IPS DF 6.9 (cell line): Measurements from ENCODE around the gene RTL9.
"Not testable (repeated sequence)": the region's sequence is repeated elsewhere in the genome, so short reads cannot be mapped to it uniquely, and the experiment has no call there.

Source experiments
- DNase-seq: peaks from one replicate; pipeline ENCODE4 v3.0.0-alpha.2; 2013; ENCODE audit warnings: low read depth, low spot score
- H3K27ac ChIP-seq: one replicate; pipeline ENCODE4 v1.5.1; 2013; ENCODE audit warnings: low read length, control low read depth
- H3K27me3 ChIP-seq: 2 replicates; pipeline ENCODE4 v1.6.1; 2013; ENCODE audit warnings: mild to moderate bottlenecking, low read length; ENCODE audit not compliant: control insufficient read depth, insufficient read depth
- H3K36me3 ChIP-seq: 2 replicates; pipeline ENCODE4 v1.6.1; 2013; ENCODE audit warnings: low read length; ENCODE audit not compliant: control insufficient read depth, insufficient read depth
- H3K4me1 ChIP-seq: 2 replicates; pipeline ENCODE4 v1.6.1; 2013; ENCODE audit warnings: low read length; ENCODE audit not compliant: control insufficient read depth, insufficient read depth
- H3K4me3 ChIP-seq: 2 replicates; pipeline ENCODE4 v1.5.1; 2013; ENCODE audit warnings: mild to moderate bottlenecking, low read length
- H3K9me3 ChIP-seq: 2 replicates; pipeline ENCODE4 v1.6.1; 2013; ENCODE audit warnings: low read length, inconsistent platforms; ENCODE audit not compliant: control insufficient read depth, insufficient read depth
- WGBS: extraction: QIAGEN DNeasy Blood & Tissue Kit; methylation state at CpG from one replicate; pipeline ENCODE4 v1.1.7; 2013; ENCODE audit warnings: mixed read lengths, missing lambda C conversion rate; ENCODE audit not compliant: insufficient read length, insufficient coverage; 5-methylcytosine and 5-hydroxymethylcytosine counted together

Gene RTL9

DNA sequence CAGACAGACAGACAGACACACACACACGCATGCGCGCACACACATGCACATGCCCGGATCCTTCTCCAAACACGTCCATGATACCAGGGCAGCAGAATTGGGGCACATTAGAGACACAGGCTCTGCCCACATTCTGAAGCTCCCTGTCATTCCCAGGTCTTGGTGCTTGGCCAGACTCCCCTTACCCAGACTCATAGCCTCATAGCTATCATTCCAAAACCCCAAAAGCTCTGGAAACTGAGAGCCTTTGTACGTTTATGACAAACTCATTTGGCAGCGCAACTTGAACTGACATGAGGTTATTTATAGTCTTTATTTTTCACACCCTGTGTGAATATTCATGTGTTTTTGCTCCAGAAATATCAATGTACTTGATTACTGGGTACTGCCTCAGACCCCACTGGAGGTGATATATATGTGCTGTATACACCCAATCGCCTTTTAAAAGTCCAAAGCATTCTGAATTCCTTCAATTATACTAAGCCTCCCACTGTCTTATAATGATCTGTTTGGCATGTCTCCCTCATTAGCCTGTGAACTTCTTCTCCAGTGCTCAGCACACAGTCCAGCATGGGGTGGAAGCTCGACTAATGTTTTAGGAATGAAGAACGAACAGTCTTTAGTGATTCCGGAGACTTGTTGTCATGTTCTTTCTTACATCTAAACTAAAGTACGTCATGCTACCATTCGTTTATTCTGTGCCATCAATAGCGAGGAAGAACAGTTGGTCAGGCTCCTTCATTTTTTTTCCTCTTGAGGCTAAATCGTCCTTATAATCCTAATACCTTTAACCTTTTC is 45.0 kb downstream of the RTL9 start:
- DNase-seq: no peak
- no peaks in the 10 kb centered on the region for H3K36me3 ChIP-seq
- H3K27ac ChIP-seq: no peak overlapping the region
- H3K27me3 ChIP-seq: no peaks in the 10 kb centered on the region
- no peaks in the 10 kb centered on the region for H3K9me3 ChIP-seq
- no peaks in the 10 kb centered on the region for H3K4me1 ChIP-seq
- no peak overlapping the region for H3K4me3 ChIP-seq
- 100% methylated on average over 1 of the region's 15 CpGs for WGBS

DNA sequence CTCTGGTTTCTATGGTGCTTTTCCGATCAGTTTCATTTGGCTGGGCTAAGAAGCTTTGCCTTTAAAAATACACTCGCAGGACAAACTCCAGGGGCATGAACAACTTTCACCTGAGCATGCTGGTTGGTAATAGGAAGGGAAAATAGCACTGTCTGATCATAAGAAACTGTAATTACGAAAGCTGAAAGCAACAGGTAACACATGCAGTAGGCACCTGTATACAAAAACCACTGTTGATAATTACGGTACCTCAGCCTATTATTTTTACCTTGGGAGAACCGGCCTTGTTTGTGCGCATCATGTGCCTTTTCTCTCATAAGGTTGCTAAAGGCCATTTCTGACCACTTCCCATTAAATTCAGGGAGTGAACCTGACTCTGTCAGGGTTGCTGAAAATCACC is 45.7 kb downstream of the RTL9 start:
- Histone ChIP-seq H3K4me3 (no peak overlapping the region), H3K4me1 (no peaks in the 10 kb centered on the region), H3K27me3 (no peaks in the 10 kb centered on the region), H3K36me3 (no peaks in the 10 kb centered on the region), H3K27ac (no peak overlapping the region), H3K9me3 (no peaks in the 10 kb centered on the region)
- WGBS: no CpG with 5 or more reads among the region's 6 CpGs
- no peak for DNase-seq

DNA sequence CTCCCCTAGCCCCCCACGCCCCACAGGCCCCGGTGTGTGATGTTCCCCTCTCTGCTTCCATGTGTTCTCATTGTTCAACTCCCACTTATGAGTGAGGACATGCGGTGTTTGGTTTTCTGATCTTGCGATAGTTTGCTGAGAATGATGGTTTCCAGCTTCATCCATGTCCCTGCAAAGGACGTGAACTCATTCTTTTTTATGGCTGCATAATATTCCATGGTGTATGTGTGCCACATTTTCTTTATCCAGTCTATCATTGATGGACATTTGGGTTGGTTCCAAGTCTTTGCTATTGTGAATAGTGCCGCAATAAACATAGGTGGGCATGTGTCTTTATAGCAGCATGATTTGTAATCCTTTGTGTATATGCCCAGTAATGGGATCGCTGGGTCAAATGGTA is 47.6 kb downstream of the RTL9 start:
- not testable (repeated sequence) for H3K36me3 ChIP-seq, H3K4me1 ChIP-seq, DNase-seq, H3K27me3 ChIP-seq, H3K9me3 ChIP-seq, H3K27ac ChIP-seq, H3K4me3 ChIP-seq
- no CpG with 5 or more reads among the region's 7 CpGs for WGBS

DNA sequence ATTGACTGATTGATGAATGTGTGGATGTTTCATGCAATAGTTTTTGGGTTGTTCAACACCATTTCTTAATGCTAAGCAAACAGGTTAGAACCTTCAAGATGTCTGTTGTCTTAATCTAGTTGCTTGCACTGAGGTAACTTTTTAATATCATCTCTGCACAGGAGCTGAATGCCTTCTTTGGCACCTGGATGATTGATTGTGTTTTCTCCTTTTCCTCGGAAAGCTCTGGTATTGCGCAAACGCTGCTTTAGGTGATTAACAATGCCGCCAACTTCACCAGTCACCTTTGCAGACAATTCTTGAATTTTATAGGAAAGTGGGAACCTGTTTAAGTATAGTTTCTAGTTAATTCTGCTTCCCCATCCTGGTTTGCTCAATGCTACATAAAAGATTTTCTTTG is 48.2 kb downstream of the RTL9 start:
- H3K4me3 ChIP-seq: no peak overlapping the region
- no CpG with 5 or more reads among the region's 4 CpGs for WGBS
- no peaks in the 10 kb centered on the region for H3K4me1 ChIP-seq
- no peak overlapping the region for H3K27ac ChIP-seq
- H3K36me3 ChIP-seq: no peaks in the 10 kb centered on the region
- DNase-seq: no peak
- no peaks in the 10 kb centered on the region for H3K27me3 ChIP-seq
- no peaks in the 10 kb centered on the region for H3K9me3 ChIP-seq

DNA sequence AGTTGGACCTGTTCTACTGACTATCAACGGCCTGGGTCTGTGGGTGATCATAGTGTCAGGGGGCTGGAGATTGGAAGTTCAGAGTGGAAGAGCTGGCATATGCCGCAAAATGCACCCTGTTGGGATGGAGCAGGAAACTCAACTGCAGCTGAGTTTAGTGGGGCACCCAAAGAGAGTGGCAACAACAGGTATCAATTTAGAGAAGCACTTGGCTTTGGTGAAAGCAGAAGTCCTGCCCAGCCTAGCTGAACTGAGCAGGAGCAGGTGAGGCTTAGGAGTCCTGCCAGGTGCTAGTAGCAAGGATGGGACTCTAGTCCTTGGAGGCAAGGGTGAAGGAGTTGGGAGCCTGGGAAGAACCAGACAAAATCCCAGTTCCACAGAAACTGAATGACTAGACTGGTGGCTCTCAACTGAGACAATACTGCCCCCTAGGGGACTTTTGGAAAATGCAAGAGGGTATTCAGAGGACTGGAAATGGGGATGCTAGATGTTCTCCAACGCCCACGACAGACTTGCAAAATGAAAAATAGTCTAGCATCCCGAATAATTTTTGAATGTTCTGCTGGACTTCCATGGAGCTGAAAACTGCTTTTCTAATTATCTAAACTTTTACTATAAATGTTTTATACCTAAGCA is 49.4 kb downstream of the RTL9 start:
- no CpG with 5 or more reads among the region's 5 CpGs for WGBS
- Histone ChIP-seq H3K4me3 (no peak overlapping the region), H3K27ac (no peak overlapping the region), H3K27me3 (no peaks in the 10 kb centered on the region), H3K9me3 (no peaks in the 10 kb centered on the region), H3K36me3 (no peaks in the 10 kb centered on the region), H3K4me1 (no peaks in the 10 kb centered on the region)
- no peak for DNase-seq
